HepG2 (cell line): Measurements from ENCODE around the gene C11orf24. TPM values are rescaled to one million over a fixed set of nuclear protein-coding genes. Genes with fewer than 3 reads are reported as not detected.

Experiments
- AKAP8 ChIP-seq: sonication (generic); formaldehyde crosslinking; IDR thresholded peaks from 2 replicates; pipeline ENCODE4 v1.5.1; 2020; ENCODE audit warnings: mild to moderate bottlenecking, missing genetic modification reagents
- ATAD3A ChIP-seq: sonication (generic); formaldehyde crosslinking; IDR thresholded peaks from 2 replicates; pipeline ENCODE4 v1.4.0; 2020; ENCODE audit warnings: missing genetic modification reagents
- ELF3 ChIP-seq: IDR thresholded peaks from 2 replicates; pipeline ENCODE4 v1.6.1; 2016; ENCODE audit warnings: missing genetic modification reagents, missing compliant biosample characterization
- HOXA9 ChIP-seq: sonication (generic); formaldehyde crosslinking; IDR thresholded peaks from 2 replicates; pipeline ENCODE4 v1.8.1; 2022; ENCODE audit warnings: missing genetic modification reagents, mild to moderate bottlenecking, moderate library complexity, borderline replicate concordance
- IKZF1 ChIP-seq: fragments of 450-650 bp; IDR thresholded peaks from 2 replicates; pipeline ENCODE4 v1.7.1; 2016
- ISL2 ChIP-seq: sonication (generic); formaldehyde crosslinking; IDR thresholded peaks from 2 replicates; pipeline ENCODE4 v1.5.0; 2020; ENCODE audit warnings: missing genetic modification reagents
- MAZ ChIP-seq, 2 experiments: sonication (generic) in 1 of 2; formaldehyde crosslinking in 1 of 2; IDR thresholded peaks; 2 replicates each; pipeline versions ENCODE4 v1.5.0 to v1.6.1; 2012 to 2020; ENCODE audit warnings: low read depth in 2 of 2, mild to moderate bottlenecking in 2 of 2, borderline replicate concordance in 1 of 2, improper control_type of control experiment in 1 of 2, low read length in 1 of 2, missing genetic modification reagents in 1 of 2, moderate library complexity in 1 of 2
- NCOA2 ChIP-seq: sonication (generic); formaldehyde crosslinking; IDR thresholded peaks from 2 replicates; pipeline ENCODE4 v1.8.0; 2022; ENCODE audit warnings: inconsistent platforms
- NRL ChIP-seq: sonication (generic); formaldehyde crosslinking; IDR thresholded peaks from 2 replicates; pipeline ENCODE4 v1.5.0; 2020; ENCODE audit warnings: missing genetic modification reagents, mild to moderate bottlenecking, moderate library complexity, borderline replicate concordance
- PHF21A ChIP-seq: sonication (generic); formaldehyde crosslinking; IDR thresholded peaks from 2 replicates; pipeline ENCODE4 v1.5.0; 2020; ENCODE audit warnings: mild to moderate bottlenecking, missing genetic modification reagents
- POLR2AphosphoS2 ChIP-seq: IDR thresholded peaks from 2 replicates; pipeline ENCODE4 v1.6.1; 2011; ENCODE audit warnings: low read depth, low read length, improper control_type of control experiment
- TOPORS ChIP-seq: sonication (generic); formaldehyde crosslinking; IDR thresholded peaks from 2 replicates; pipeline ENCODE4 v1.8.0; 2023; ENCODE audit warnings: mild to moderate bottlenecking, missing genetic modification reagents
- ZBTB21 ChIP-seq: sonication (generic); formaldehyde crosslinking; IDR thresholded peaks from 2 replicates; pipeline ENCODE4 v1.4.0; 2020; ENCODE audit warnings: missing genetic modification reagents
- ZFP1 ChIP-seq: IDR thresholded peaks from 2 replicates; pipeline ENCODE4 v1.6.1; 2016
- ZFP36L1 ChIP-seq: sonication (generic); formaldehyde crosslinking; IDR thresholded peaks from 2 replicates; pipeline ENCODE4 v1.8.0; 2022; ENCODE audit warnings: mild to moderate bottlenecking, missing genetic modification reagents, moderate library complexity
- ZNF205 ChIP-seq: IDR thresholded peaks from 2 replicates; pipeline ENCODE4 v1.6.1; 2018; ENCODE audit warnings: missing biosample characterization, missing genetic modification reagents
- ZNF274 ChIP-seq: sonication (generic); formaldehyde crosslinking; IDR thresholded peaks from 2 replicates; pipeline ENCODE4 v1.5.1; 2020; ENCODE audit warnings: mild to moderate bottlenecking, missing genetic modification reagents
- ZNF354B ChIP-seq: sonication (generic); formaldehyde crosslinking; IDR thresholded peaks from 2 replicates; pipeline ENCODE4 v1.8.0; 2022; ENCODE audit warnings: mild to moderate bottlenecking, missing genetic modification reagents
- ZNF383 ChIP-seq: sonication (generic); formaldehyde crosslinking; IDR thresholded peaks from 2 replicates; pipeline ENCODE4 v1.4.0; 2020; ENCODE audit warnings: missing genetic modification reagents, mild to moderate bottlenecking, borderline replicate concordance
- ZNF446 ChIP-seq: sonication (generic); formaldehyde crosslinking; IDR thresholded peaks from 2 replicates; pipeline ENCODE4 v1.5.0; 2020; ENCODE audit warnings: mild to moderate bottlenecking, missing genetic modification reagents
- ZNF549 ChIP-seq: sonication (generic); formaldehyde crosslinking; IDR thresholded peaks from 2 replicates; pipeline ENCODE4 v1.5.0; 2020; ENCODE audit warnings: missing genetic modification reagents
- polyA plus RNA-seq, 8 experiments: library from polyadenylated mRNA; depleted of rRNA in 3 of 8; stranded (reverse) in 7 of 8; unstranded in 1 of 8; fragments of >200 nt; fragmentation: Illumina TruSeq in 4 of 8; extraction: Trizol in 4 of 8; gene quantifications; 2 replicates each; pipeline versions ENCODE4 v1.2.1 to v1.2.3, GENCODE V29; 2011 to 2016; ENCODE audit warnings: low read depth in 4 of 8, missing spikeins in 1 of 8, mixed read lengths in 1 of 8; ENCODE audit not compliant: insufficient read depth in 1 of 8
- total RNA-seq, 5 experiments: library from RNA; depleted of rRNA; stranded (reverse); fragments of >200 nt; fragmentation: Illumina TruSeq; extraction: Trizol; gene quantifications; 2 replicates each; pipeline ENCODE4 v1.2.3, GENCODE V29; 2016; ENCODE audit warnings: low read depth in 1 of 5
- TF ChIP-seq, protein P1 (sequence below): sonication (generic); formaldehyde crosslinking; IDR thresholded peaks from 2 replicates; pipeline ENCODE4 v1.5.0; 2020; ENCODE audit warnings: mild to moderate bottlenecking, missing genetic modification reagents, moderate library complexity
- TF ChIP-seq, protein P2 (sequence below): IDR thresholded peaks from 2 replicates; pipeline ENCODE4 v1.6.1; 2016; ENCODE audit warnings: low read depth, control low read depth
- TF ChIP-seq, protein P3 (sequence below): sonication (generic); formaldehyde crosslinking; conservative IDR thresholded peaks from 2 replicates; pipeline ENCODE4 v1.4.0; 2020; ENCODE audit warnings: missing genetic modification reagents
- TF ChIP-seq, protein P4 (sequence below): IDR thresholded peaks from 2 replicates; pipeline ENCODE4 v1.6.1; 2016; ENCODE audit warnings: control low read depth

Gene C11orf24
- total and polyA plus RNA-seq, 2 of the 13 experiments (the other 11 are each of a cell fraction or from before 2014, with no cell fraction given) = 52.9 to 55.5 TPM

DNA sequence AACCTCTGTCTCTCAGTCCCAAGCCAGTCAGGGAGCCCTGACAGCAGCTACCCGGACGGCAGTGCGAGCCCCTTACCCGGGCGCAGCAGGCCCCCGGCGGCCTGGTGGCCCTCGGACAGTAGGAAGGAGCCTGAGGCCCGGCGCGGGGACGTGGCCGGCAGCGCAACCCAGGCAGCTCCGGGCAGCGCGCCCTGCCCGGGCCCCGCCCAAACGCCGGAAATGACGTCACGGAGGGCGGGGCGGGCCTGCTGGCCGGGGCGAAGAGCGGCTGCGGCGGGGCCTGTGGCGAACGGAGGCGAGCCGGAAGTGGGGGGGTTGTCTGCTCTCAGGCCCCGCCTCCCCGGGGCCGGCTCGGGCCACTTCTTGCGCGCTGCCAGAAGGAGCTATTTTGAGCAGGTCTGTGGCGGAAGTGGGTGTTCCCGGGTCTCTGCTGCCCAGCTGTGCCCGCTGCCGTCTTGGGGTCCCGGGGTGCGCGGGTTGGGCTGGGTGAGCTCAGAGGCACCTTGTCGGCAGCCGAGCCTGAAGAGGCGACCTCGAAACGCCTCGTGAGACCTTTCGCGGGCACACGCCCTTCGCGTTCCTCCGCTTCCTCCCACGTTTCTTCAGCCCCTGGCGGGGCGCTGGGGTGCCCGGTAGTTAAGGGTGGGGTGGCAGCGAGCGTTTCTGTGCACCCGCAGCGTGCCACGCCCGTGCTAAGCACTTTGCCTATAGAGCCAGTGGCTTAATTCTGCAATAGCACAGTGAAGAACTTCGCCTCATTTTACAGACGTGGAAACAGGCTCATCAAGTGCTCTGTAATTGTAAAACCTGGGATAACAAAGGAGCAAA, at the start of gene C11orf24 (continued):
- no peak for TF ChIP-seq ZNF549
- TF ChIP-seq ATAD3A (CRISPR knock-in tag) = no peak
- TF ChIP-seq, protein P1, sequence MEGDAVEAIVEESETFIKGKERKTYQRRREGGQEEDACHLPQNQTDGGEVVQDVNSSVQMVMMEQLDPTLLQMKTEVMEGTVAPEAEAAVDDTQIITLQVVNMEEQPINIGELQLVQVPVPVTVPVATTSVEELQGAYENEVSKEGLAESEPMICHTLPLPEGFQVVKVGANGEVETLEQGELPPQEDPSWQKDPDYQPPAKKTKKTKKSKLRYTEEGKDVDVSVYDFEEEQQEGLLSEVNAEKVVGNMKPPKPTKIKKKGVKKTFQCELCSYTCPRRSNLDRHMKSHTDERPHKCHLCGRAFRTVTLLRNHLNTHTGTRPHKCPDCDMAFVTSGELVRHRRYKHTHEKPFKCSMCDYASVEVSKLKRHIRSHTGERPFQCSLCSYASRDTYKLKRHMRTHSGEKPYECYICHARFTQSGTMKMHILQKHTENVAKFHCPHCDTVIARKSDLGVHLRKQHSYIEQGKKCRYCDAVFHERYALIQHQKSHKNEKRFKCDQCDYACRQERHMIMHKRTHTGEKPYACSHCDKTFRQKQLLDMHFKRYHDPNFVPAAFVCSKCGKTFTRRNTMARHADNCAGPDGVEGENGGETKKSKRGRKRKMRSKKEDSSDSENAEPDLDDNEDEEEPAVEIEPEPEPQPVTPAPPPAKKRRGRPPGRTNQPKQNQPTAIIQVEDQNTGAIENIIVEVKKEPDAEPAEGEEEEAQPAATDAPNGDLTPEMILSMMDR (CRISPR knock-in tag) = no peak; the same call in 1 of the 2 replicates
- TF ChIP-seq, protein P2, sequence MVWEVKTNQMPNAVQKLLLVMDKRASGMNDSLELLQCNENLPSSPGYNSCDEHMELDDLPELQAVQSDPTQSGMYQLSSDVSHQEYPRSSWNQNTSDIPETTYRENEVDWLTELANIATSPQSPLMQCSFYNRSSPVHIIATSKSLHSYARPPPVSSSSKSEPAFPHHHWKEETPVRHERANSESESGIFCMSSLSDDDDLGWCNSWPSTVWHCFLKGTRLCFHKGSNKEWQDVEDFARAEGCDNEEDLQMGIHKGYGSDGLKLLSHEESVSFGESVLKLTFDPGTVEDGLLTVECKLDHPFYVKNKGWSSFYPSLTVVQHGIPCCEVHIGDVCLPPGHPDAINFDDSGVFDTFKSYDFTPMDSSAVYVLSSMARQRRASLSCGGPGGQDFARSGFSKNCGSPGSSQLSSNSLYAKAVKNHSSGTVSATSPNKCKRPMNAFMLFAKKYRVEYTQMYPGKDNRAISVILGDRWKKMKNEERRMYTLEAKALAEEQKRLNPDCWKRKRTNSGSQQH = 0 out of 2 replicates have a peak, but pooled peaks have one; percentile 49
- peak; percentile 43; the same call in 1 of the 2 replicates for TF ChIP-seq PHF21A (CRISPR knock-in tag)
- no peak for TF ChIP-seq ZNF274 (CRISPR knock-in tag)
- TF ChIP-seq ZFP36L1 (CRISPR knock-in tag) = peak; percentile 74; the same call in 1 of the 2 replicates
- TF ChIP-seq MAZ (IDR thresholded peaks at IDR 0.05; ENCODE audit: borderline replicate concordance, low read depth, low read length) = peak; percentile 87
- peak; percentile 87 for TF ChIP-seq MAZ (CRISPR knock-in tag; IDR thresholded peaks at IDR 0.05; ENCODE audit: low read depth)
- TF ChIP-seq AKAP8 = peak; percentile 74; the same call in 1 of the 2 replicates
- TF ChIP-seq ZFP1 (CRISPR knock-in tag) = no peak
- TF ChIP-seq ZNF446 (CRISPR knock-in tag) = peak; percentile 39; the same call in 1 of the 2 replicates
- peak; percentile 48 for TF ChIP-seq ELF3 (CRISPR knock-in tag)
- TF ChIP-seq NCOA2 (CRISPR knock-in tag) = no peak
- TF ChIP-seq ISL2 (CRISPR knock-in tag) = peak; percentile 72
- TF ChIP-seq TOPORS (CRISPR knock-in tag) = peak; percentile 70
- TF ChIP-seq ZBTB21 (CRISPR knock-in tag) = no peak
- TF ChIP-seq, protein P3, sequence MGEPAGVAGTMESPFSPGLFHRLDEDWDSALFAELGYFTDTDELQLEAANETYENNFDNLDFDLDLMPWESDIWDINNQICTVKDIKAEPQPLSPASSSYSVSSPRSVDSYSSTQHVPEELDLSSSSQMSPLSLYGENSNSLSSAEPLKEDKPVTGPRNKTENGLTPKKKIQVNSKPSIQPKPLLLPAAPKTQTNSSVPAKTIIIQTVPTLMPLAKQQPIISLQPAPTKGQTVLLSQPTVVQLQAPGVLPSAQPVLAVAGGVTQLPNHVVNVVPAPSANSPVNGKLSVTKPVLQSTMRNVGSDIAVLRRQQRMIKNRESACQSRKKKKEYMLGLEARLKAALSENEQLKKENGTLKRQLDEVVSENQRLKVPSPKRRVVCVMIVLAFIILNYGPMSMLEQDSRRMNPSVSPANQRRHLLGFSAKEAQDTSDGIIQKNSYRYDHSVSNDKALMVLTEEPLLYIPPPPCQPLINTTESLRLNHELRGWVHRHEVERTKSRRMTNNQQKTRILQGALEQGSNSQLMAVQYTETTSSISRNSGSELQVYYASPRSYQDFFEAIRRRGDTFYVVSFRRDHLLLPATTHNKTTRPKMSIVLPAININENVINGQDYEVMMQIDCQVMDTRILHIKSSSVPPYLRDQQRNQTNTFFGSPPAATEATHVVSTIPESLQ (CRISPR knock-in tag) = no peak
- no peak for TF ChIP-seq IKZF1
- no peak for TF ChIP-seq ZNF383 (CRISPR knock-in tag)
- TF ChIP-seq, protein P4, sequence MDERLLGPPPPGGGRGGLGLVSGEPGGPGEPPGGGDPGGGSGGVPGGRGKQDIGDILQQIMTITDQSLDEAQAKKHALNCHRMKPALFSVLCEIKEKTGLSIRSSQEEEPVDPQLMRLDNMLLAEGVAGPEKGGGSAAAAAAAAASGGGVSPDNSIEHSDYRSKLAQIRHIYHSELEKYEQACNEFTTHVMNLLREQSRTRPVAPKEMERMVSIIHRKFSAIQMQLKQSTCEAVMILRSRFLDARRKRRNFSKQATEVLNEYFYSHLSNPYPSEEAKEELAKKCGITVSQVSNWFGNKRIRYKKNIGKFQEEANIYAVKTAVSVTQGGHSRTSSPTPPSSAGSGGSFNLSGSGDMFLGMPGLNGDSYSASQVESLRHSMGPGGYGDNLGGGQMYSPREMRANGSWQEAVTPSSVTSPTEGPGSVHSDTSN = no peak
- no peak for TF ChIP-seq POLR2AphosphoS2
- no peak for TF ChIP-seq NRL (CRISPR knock-in tag)
- TF ChIP-seq ZNF205 (CRISPR knock-in tag) = peak; percentile 25; the same call in 1 of the 2 replicates
- no peak; the same call in 1 of the 2 replicates for TF ChIP-seq HOXA9
- 0 out of 2 replicates have a peak, but pooled peaks have one; percentile 8 for TF ChIP-seq ZNF354B
